B cell (primary cell): Measurements from ENCODE around the gene KCNE1. TPM values are rescaled to one million over a fixed set of nuclear protein-coding genes. Genes with fewer than 3 reads are reported as not detected.

Source experiments
- ATAC-seq: fragments of 200-7000 bp; cut with Tn5 transposase; one replicate; pipeline ENCODE4 v1.10.0; 2021; ENCODE audit warnings: low read depth, mild to moderate bottlenecking, moderate number of reproducible peaks, moderate library complexity
- CTCF ChIA-PET: fragments of 350-600 bp; sonication (Branson Sonifier 250); formaldehyde crosslinking; loops from one replicate; lab custom pipeline; 2021; ENCODE audit warnings: antibody characterized with exemption, inconsistent platforms; lab: Charles Lee
- POLR2A ChIA-PET: fragments of 350-600 bp; sonication (Branson Sonifier 250); formaldehyde crosslinking; loops from one replicate; lab custom pipeline; 2021; ENCODE audit warnings: antibody characterized with exemption; lab: Charles Lee
- DNase-seq: peaks from one replicate; pipeline ENCODE4 v3.0.0; 2013
- H2AFZ ChIP-seq: 2 replicates; pipeline ENCODE4 v1.6.1; 2012; ENCODE audit warnings: mild to moderate bottlenecking, low read depth, low read length; ENCODE audit not compliant: insufficient read depth, poor library complexity, severe bottlenecking
- H3K27ac ChIP-seq, 2 donors: 1 replicate in 1 of 2; 2 replicates in 1 of 2; pipeline ENCODE4 v1.5.1; 2012 to 2013; ENCODE audit warnings: low read length in 2 of 2, mild to moderate bottlenecking in 2 of 2, moderate library complexity in 1 of 2
- H3K27me3 ChIP-seq, 4 experiments: fragments of 200-600 bp in 1 of 4; sonication (generic) in 1 of 4; replicated peaks in 1 of 4; 1 replicate in 2 of 4; 2 replicates in 2 of 4; pipeline versions ENCODE4 v1.6.1 to v1.7.0; 2013 to 2016; ENCODE audit warnings: low read length in 3 of 4, mild to moderate bottlenecking in 2 of 4, mixed read lengths in 1 of 4, moderate library complexity in 1 of 4; ENCODE audit not compliant: insufficient read depth in 4 of 4, control insufficient read depth in 3 of 4; ENCODE audit errors: control extremely low read depth in 1 of 4
- H3K36me3 ChIP-seq, 2 experiments: replicated peaks in 1 of 2; 1 replicate in 1 of 2; 2 replicates in 1 of 2; pipeline versions ENCODE4 v1.6.1 to v1.7.1; 2013; ENCODE audit warnings: low read length in 1 of 2; ENCODE audit not compliant: insufficient read depth in 2 of 2, control insufficient read depth in 1 of 2; ENCODE audit errors: control extremely low read depth in 1 of 2, extremely low read depth in 1 of 2
- H3K4me1 ChIP-seq, 2 donors: fragments of 200-600 bp in 1 of 2; sonication (generic) in 1 of 2; 1 replicate in 1 of 2; 2 replicates in 1 of 2; pipeline versions ENCODE4 v1.5.1 to v1.6.1; 2013 to 2017; ENCODE audit warnings: low read length in 2 of 2; ENCODE audit not compliant: control insufficient read depth in 2 of 2, insufficient read depth in 2 of 2
- H3K4me2 ChIP-seq: replicated peaks from 2 replicates; pipeline ENCODE3; 2012; ENCODE audit warnings: mild to moderate bottlenecking, low read depth, low read length; ENCODE audit not compliant: poor library complexity, severe bottlenecking
- H3K4me3 ChIP-seq, 5 experiments: fragments of 200-600 bp in 1 of 5; sonication (generic) in 1 of 5; 1 replicate in 3 of 5; 2 replicates in 2 of 5; pipeline versions ENCODE4 v1.5.1 to v1.7.0; 2011 to 2016; ENCODE audit warnings: low read length in 4 of 5, mild to moderate bottlenecking in 4 of 5, low read depth in 2 of 5, control low read depth in 1 of 5, moderate library complexity in 1 of 5; ENCODE audit not compliant: insufficient read depth in 1 of 5; ENCODE audit errors: control extremely low read depth in 1 of 5, extremely low read depth in 1 of 5
- H3K79me2 ChIP-seq: fragments of 200-600 bp; sonication (generic); one replicate; pipeline ENCODE4 v1.6.0; 2016; ENCODE audit warnings: low read length; ENCODE audit not compliant: control insufficient read depth, insufficient read depth
- H3K9ac ChIP-seq: fragments of 200-600 bp; sonication (generic); 2 replicates; pipeline ENCODE4 v1.6.1; 2017; ENCODE audit warnings: mild to moderate bottlenecking, low read length, moderate library complexity
- H3K9me3 ChIP-seq, 3 donors: one replicate each; pipeline versions ENCODE4 v1.6.1 to v1.7.1; 2013; ENCODE audit warnings: low read length in 2 of 3; ENCODE audit not compliant: control insufficient read depth in 2 of 3, insufficient read depth in 1 of 3; ENCODE audit errors: control extremely low read depth in 1 of 3
- H4K20me1 ChIP-seq: 2 replicates; pipeline ENCODE4 v1.6.0; 2012; ENCODE audit warnings: mild to moderate bottlenecking, low read length; ENCODE audit not compliant: insufficient read depth, control insufficient read depth, poor library complexity, severe bottlenecking
- H3K27ac Mint-ChIP-seq: one replicate; pipeline ENCODE4 v1.8.0; 2021; ENCODE audit warnings: mixed read lengths
- H3K27me3 Mint-ChIP-seq: one replicate; pipeline ENCODE4 v1.8.0; 2021; ENCODE audit warnings: mixed read lengths
- H3K4me1 Mint-ChIP-seq: one replicate; pipeline ENCODE4 v1.8.0; 2021; ENCODE audit warnings: mixed read lengths
- H3K4me3 Mint-ChIP-seq: one replicate; pipeline ENCODE4 v1.8.0; 2021; ENCODE audit warnings: mixed read lengths
- H3K9me3 Mint-ChIP-seq: one replicate; pipeline ENCODE4 v1.8.0; 2022; ENCODE audit warnings: mixed read lengths; ENCODE audit not compliant: insufficient read depth
- EZH2 ChIP-seq: IDR thresholded peaks from 2 replicates; pipeline ENCODE4 v1.6.1; 2012; ENCODE audit warnings: borderline replicate concordance, low read depth, mild to moderate bottlenecking, moderate library complexity, low read length; ENCODE audit not compliant: insufficient read depth, poor library complexity, severe bottlenecking
- WGBS: methylation state at CpG from one replicate; pipeline ENCODE4 v1.1.5; 2013; ENCODE audit warnings: missing lambda C conversion rate; ENCODE audit not compliant: insufficient coverage; 5-methylcytosine and 5-hydroxymethylcytosine counted together
- intact Hi-C: fragments of 100-400 bp; cut with micrococcal nuclease; formaldehyde crosslinking; loops from one replicate; pipeline ENCODE4 v1.10.0; 2022
- polyA plus RNA-seq: library from polyadenylated mRNA; depleted of rRNA; stranded (reverse); fragments of >200 nt; gene quantifications from 2 replicates; pipeline ENCODE4 v1.2.3, GENCODE V29; 2012
- total RNA-seq, 2 donors: library from RNA; stranded (reverse); fragments of 120-200 nt in 1 of 2; gene quantifications; 1 replicate in 1 of 2; 2 replicates in 1 of 2; pipeline versions ENCODE4 v1.2.3 to v1.2.4, GENCODE V29; 2013 to 2022
- TF ChIP-seq, protein P1 (sequence below): fragments of 200-600 bp; IDR thresholded peaks from one replicate; pipeline ENCODE4 v1.8.0; 2022; ENCODE audit warnings: antibody characterized with exemption, mild to moderate bottlenecking

KCNE1 gene
- total and polyA plus RNA-seq, 2 donors (not counting 1 experiment from before 2014, with no cell fraction given), result 0.10 to 0.17 TPM

GRCh38 chr21:34559089-34559631 lies 47.1 kb upstream of the KCNE1 start:
- Mint-ChIP-seq H3K27me3 (peaks cover 4% of the 10 kb centered on the region), H3K27ac (no peak overlapping the region), H3K9me3 (peaks cover 2% of the 10 kb centered on the region), H3K4me1 (peaks cover 3% of the 10 kb centered on the region), H3K4me3 (no peak overlapping the region)
- H3K4me3 ChIP-seq, result no peak overlapping the region
- H3K79me2 ChIP-seq, result no peaks in the 10 kb centered on the region
- ChIA-PET POLR2A (no interaction called here), CTCF (no interaction called here)
- H3K27me3 ChIP-seq, result no peaks in the 10 kb centered on the region
- no peak for TF ChIP-seq EZH2
- TF ChIP-seq, protein P1, sequence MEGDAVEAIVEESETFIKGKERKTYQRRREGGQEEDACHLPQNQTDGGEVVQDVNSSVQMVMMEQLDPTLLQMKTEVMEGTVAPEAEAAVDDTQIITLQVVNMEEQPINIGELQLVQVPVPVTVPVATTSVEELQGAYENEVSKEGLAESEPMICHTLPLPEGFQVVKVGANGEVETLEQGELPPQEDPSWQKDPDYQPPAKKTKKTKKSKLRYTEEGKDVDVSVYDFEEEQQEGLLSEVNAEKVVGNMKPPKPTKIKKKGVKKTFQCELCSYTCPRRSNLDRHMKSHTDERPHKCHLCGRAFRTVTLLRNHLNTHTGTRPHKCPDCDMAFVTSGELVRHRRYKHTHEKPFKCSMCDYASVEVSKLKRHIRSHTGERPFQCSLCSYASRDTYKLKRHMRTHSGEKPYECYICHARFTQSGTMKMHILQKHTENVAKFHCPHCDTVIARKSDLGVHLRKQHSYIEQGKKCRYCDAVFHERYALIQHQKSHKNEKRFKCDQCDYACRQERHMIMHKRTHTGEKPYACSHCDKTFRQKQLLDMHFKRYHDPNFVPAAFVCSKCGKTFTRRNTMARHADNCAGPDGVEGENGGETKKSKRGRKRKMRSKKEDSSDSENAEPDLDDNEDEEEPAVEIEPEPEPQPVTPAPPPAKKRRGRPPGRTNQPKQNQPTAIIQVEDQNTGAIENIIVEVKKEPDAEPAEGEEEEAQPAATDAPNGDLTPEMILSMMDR, result no peak
- ATAC-seq (no peak), DNase-seq (no peak)
- no peaks in the 10 kb centered on the region for H3K4me1 ChIP-seq
- H3K9me3 ChIP-seq, result peaks cover 0 to 11% (median 6%) of the 10 kb centered on the region in 3 donors
- no peaks in the 10 kb centered on the region for H3K36me3 ChIP-seq
- no peak overlapping the region for H3K4me2 ChIP-seq
- H3K27ac ChIP-seq, result no peak overlapping the region
- no peaks in the 10 kb centered on the region for H4K20me1 ChIP-seq
- 94% methylated on average over 6 of the region's 6 CpGs for WGBS
- intact Hi-C loops, result no loop called here
- H3K9ac ChIP-seq, result no peak overlapping the region
- H2AFZ ChIP-seq, result no peak overlapping the region

DNA sequence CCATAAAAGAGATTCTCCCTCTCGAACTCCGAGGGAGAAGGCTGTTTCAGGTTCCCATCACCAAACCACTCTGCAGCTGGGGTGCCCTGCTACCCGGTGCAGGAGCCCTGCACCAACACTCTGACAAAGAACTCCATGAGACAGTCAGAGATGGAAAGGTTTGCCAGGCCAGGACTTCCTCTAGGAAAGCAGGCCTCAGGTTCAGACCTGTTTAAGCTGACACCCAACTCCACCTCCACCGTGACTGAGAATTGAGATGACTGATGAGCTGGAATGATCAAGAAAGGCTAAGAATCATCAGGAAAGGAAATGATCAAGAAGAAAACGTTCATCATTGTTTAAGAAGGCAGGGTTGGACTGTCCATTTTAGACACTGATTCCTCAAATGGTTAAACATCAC lies 46.2 kb upstream of the KCNE1 start:
- Histone ChIP-seq H3K9ac (no peak overlapping the region), H3K4me2 (no peak overlapping the region), H3K9me3 (peaks cover 0 to 7% (median 3%) of the 10 kb centered on the region in 3 donors), H3K79me2 (no peaks in the 10 kb centered on the region), H3K36me3 (no peaks in the 10 kb centered on the region), H3K27ac (no peak overlapping the region), H3K4me1 (no peaks in the 10 kb centered on the region), H2AFZ (no peak overlapping the region), H3K4me3 (no peak overlapping the region), H4K20me1 (no peaks in the 10 kb centered on the region), H3K27me3 (no peaks in the 10 kb centered on the region)
- H3K4me1 Mint-ChIP-seq, result no peaks in the 10 kb centered on the region
- peaks cover 4% of the 10 kb centered on the region for H3K27me3 Mint-ChIP-seq
- intact Hi-C loops, result no loop called here
- no peak overlapping the region for H3K27ac Mint-ChIP-seq
- TF ChIP-seq EZH2, result no peak
- WGBS, result 93% methylated on average over 3 of the region's 5 CpGs
- H3K4me3 Mint-ChIP-seq, result no peak overlapping the region
- ATAC-seq (no peak), DNase-seq (no peak)
- peaks cover 2% of the 10 kb centered on the region for H3K9me3 Mint-ChIP-seq
- ChIA-PET POLR2A (no interaction called here), CTCF (no interaction called here)
